Ovary (tissue), 9 donors: ENCODE results near the gene CFDP1. TPM values are rescaled to one million over a fixed set of nuclear protein-coding genes. Genes with fewer than 3 reads are reported as not detected.

ENCODE experiments used
- DNase-seq, 5 donors: peaks; one replicate each; pipeline ENCODE4 v3.0.0-alpha.2; 2019 to 2020
- H3K27ac ChIP-seq, 2 donors: fragments of 200-600 bp; one replicate each; pipeline versions ENCODE4 v1.5.1 to v1.8.0; 2019 to 2022
- H3K27me3 ChIP-seq: fragments of 200-600 bp; one replicate; pipeline ENCODE4 v1.8.0; 2022
- H3K36me3 ChIP-seq: fragments of 200-600 bp; sonication (generic); one replicate; pipeline ENCODE4 v1.5.1; 2019
- H3K4me1 ChIP-seq: one replicate; pipeline ENCODE4 v1.8.1; 2013; ENCODE audit warnings: mild to moderate bottlenecking, moderate library complexity; ENCODE audit not compliant: insufficient read depth
- H3K4me3 ChIP-seq: fragments of 200-600 bp; sonication (generic); one replicate; pipeline ENCODE4 v1.5.1; 2017
- H3K9me3 ChIP-seq, 2 donors: fragments of 200-600 bp in 1 of 2; sonication (generic) in 1 of 2; one replicate each; pipeline versions ENCODE4 v1.5.1 to v1.8.1; 2013 to 2019; ENCODE audit warnings: mild to moderate bottlenecking in 1 of 2, moderate library complexity in 1 of 2
- EP300 ChIP-seq: sonication (generic); formaldehyde crosslinking; IDR thresholded peaks from one replicate; pipeline ENCODE4 v1.6.1; 2017; ENCODE audit warnings: antibody characterized with exemption
- POLR2A ChIP-seq: fragments of 450-650 bp; IDR thresholded peaks from one replicate; pipeline ENCODE4 v1.6.1; 2017; ENCODE audit warnings: antibody characterized with exemption, mild to moderate bottlenecking, moderate library complexity
- WGBS, 3 donors: extraction: QIAGEN DNeasy Blood & Tissue Kit in 1 of 3; methylation state at CpG; one replicate each; pipeline versions ENCODE4 v1.1.5 to v1.1.7; 2013 to 2017; 5-methylcytosine and 5-hydroxymethylcytosine counted together
- intact Hi-C, 4 donors: fragments of 100-400 bp; cut with DNase I; formaldehyde crosslinking; loops; one replicate each; pipeline versions ENCODE4 v1.11.0 to v1.15.1; 2022 to 2023
- polyA plus RNA-seq, 2 donors: library from polyadenylated mRNA; stranded (reverse); fragments of 200-250 nt in 1 of 2; fragments of 350-450 nt in 1 of 2; fragmentation: Illumina TruSeq in 1 of 2; extraction: RNeasy Lipid Tissue Mini Kit (QIAGEN cat#74804) in 1 of 2; gene quantifications; one replicate each; pipeline ENCODE4 v1.2.3, GENCODE V29; 2013 to 2014
- total RNA-seq, 7 donors: library from RNA; depleted of rRNA in 2 of 7; stranded (reverse); fragments of >200 nt in 2 of 7; fragmentation: NEBNext Ultra II Directional in 3 of 7; extraction: Animal tissue kit (Norgen Biotek cat#: 25700) in 3 of 7; gene quantifications; one replicate each; pipeline versions ENCODE4 v1.1.0 to v1.2.4, GENCODE V29; 2016 to 2023
- TF ChIP-seq, protein P1 (sequence below), 3 donors: fragments of 450-650 bp in 2 of 3; fragments of 200-600 bp in 1 of 3; IDR thresholded peaks; one replicate each; pipeline versions ENCODE4 v1.5.1 to v1.8.0; 2016 to 2022; ENCODE audit warnings: antibody characterized with exemption in 3 of 3, mild to moderate bottlenecking in 1 of 3
- donor health status: DM: no; HTN: no; CAD: no; lungs with moderate emphysema.
- donor health status: DM: no; HTN: no; CAD: no.
- donor health status: Bipolar disorder and iron deficiency.
- donor health status: DM: yes; HTN: yes; CAD: no.
- donor health status: DM: no; HTN: no; CAD: no.
- donor health status: DM: yes; HTN: yes; CAD: no.

Gene CFDP1
- total and polyA plus RNA-seq, 9 donors: 67.0 to 173 (median 73.0) TPM

DNA sequence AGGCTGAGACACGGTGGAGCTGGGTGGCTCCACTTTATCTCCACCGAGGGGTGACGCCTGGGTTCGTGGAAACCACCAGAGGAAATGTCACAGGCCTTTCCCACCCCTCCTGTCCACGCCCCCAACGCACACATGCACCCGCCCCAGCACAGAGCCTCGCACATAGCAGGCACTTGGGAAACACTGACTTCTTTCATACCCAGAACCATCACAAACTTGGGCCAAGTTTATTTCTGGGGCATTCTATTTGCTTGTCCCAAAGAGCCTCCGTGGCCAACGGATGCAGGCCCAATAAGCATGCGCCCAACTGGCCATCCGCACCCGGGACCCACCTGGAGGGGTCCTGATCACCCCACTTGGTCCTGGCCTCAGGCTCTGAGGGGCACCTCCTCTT is 185.2 kb downstream of the CFDP1 start:
- Histone ChIP-seq H3K27ac (no peak overlapping the region), H3K36me3 (no peaks in the 10 kb centered on the region), H3K4me3 (no peak overlapping the region), H3K4me1 (peaks cover 45% of the 10 kb centered on the region), H3K27me3 (no peaks in the 10 kb centered on the region), H3K9me3 (no peaks in the 10 kb centered on the region)
- no peak for TF ChIP-seq POLR2A
- no peak for TF ChIP-seq EP300
- TF ChIP-seq, protein P1, sequence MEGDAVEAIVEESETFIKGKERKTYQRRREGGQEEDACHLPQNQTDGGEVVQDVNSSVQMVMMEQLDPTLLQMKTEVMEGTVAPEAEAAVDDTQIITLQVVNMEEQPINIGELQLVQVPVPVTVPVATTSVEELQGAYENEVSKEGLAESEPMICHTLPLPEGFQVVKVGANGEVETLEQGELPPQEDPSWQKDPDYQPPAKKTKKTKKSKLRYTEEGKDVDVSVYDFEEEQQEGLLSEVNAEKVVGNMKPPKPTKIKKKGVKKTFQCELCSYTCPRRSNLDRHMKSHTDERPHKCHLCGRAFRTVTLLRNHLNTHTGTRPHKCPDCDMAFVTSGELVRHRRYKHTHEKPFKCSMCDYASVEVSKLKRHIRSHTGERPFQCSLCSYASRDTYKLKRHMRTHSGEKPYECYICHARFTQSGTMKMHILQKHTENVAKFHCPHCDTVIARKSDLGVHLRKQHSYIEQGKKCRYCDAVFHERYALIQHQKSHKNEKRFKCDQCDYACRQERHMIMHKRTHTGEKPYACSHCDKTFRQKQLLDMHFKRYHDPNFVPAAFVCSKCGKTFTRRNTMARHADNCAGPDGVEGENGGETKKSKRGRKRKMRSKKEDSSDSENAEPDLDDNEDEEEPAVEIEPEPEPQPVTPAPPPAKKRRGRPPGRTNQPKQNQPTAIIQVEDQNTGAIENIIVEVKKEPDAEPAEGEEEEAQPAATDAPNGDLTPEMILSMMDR (IDR thresholded peaks at IDR 0.05): no peak
- 68 to 78% (median 76%) methylated on average over 13 of the region's 13 CpGs for WGBS, 3 donors
- DNase-seq: peak in 1 of 5 donors; percentile 34
- intact Hi-C loops: no loop called here

DNA sequence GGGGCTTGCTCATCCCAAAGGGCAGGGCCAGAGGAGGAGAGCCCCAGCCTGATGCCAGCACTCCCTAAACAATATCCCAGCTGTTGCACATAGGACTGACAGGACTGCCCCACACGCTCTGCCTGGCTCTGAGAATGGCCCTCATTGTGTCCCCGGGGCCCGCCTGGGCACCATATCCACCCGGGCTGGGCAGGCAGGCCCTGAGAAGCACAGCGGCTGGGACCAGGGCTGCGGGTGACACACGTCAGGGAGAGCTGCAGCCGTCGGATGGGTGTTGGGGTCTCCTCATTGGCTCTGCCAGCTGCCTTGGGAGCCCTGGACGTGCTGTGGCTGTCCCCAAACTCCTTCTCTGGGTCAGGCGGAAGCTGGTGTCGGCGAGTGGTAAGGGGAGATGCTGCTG is 186.1 kb downstream of the CFDP1 start:
- 75 to 80% (median 78%) methylated on average over 13 of the region's 13 CpGs for WGBS, 3 donors
- TF ChIP-seq EP300 (no peak), POLR2A (no peak)
- TF ChIP-seq, protein P1 (IDR thresholded peaks at IDR 0.05): no peak
- Histone ChIP-seq H3K27ac (peak overlapping the region; percentile 35 to 89), H3K36me3 (no peaks in the 10 kb centered on the region), H3K9me3 (no peaks in the 10 kb centered on the region), H3K4me3 (no peak overlapping the region), H3K27me3 (no peaks in the 10 kb centered on the region), H3K4me1 (peaks cover 38% of the 10 kb centered on the region)
- DNase-seq: peak in 2 of 5 donors; percentile 27 to 33
- intact Hi-C loops: no loop called here

DNA sequence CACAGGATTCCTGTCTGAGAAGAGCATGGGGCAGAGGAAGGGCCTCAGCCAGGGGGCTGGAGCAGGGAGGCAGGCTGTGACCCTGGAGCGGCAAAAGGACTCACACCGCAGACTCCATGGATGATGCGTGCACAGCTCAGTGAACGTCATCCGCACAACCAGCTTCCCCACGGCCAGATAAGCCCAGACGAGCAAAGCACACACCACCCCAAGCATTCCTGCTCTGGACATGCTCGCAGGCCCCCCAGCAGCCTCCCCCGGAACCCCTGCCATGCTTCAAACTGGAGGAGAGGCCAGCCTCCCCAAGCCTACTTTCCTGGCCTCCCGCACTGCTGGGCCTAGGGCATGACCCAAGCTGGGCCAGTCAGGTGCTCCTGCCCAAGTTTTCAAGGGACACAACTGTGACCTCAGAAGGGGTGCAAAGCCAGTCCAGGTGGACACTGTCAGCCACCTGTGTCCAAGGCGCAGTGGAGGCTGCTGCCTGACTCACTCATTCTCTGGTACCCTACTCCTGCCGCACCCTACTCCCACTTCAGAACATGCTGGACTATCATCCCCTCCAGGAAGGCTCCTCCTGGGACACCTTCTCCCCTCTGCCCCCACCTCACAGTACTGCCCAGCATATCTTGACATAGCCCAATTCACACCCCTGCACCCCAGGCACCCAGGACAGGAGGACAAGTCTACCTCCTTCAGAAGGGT is 186.6 kb downstream of the CFDP1 start:
- Histone ChIP-seq H3K36me3 (no peaks in the 10 kb centered on the region), H3K4me3 (no peak overlapping the region), H3K27me3 (no peaks in the 10 kb centered on the region), H3K9me3 (no peaks in the 10 kb centered on the region), H3K4me1 (peaks cover 35% of the 10 kb centered on the region), H3K27ac (peak overlapping the region in 1 of 2 donors; percentile 89)
- peak in 2 of 5 donors; percentile 38 to 39 for DNase-seq
- intact Hi-C loops: no loop called here
- WGBS, 3 donors: 70 to 83% (median 73%) methylated on average over 11 to 12 of the region's 12 CpGs
- TF ChIP-seq, protein P1 (IDR thresholded peaks at IDR 0.05): no peak
- no peak for TF ChIP-seq POLR2A
- TF ChIP-seq EP300: no peak

DNA sequence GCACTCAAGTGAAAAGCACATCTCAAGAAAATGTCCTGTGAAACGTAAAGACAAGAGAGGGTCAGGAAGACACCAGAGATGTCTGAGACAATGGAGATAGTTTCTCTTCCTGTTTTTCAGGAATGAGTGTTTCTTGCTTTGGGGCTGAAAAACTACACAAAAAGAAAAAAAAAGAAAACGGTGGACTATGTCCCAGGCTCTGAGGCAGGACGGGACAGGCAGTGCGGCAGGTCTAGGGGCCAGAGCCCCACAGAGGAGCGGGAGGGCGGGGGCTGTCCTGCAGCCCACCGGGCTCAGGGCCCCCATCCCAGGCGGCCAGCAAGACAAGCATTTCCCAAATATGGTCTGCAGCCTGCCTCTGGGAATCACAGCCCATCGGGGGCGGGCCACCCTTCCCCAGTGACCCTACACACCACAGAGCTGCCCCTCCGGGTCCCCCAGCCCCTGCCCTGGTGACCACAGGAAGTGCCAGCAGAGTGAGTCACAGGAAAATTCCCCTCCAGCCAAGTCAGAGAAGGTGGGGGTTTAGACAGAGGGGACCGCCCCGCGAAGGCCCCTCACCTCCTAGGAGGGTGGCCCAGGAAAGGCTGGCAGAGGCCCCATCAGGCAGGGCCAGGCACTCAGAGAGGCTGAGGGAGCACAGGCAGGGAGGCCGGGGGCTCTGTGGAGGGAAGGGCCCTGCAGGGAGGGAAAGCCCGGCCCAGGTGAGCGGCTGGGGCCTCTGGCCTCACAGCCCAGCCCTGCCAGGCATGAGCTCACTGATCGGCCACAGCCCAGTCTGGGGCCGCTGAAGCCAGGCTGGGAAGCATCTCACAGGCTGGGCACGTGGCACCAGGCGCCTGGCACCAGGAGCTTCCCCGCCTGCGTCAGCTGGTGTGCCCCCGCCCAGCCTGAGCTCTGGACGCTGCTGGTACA is 188.2 kb downstream of the CFDP1 start:
- H3K9me3 ChIP-seq: no peaks in the 10 kb centered on the region
- H3K27ac ChIP-seq: peak overlapping the region; percentile 89 to 90
- no peak overlapping the region for H3K4me3 ChIP-seq
- H3K36me3 ChIP-seq: no peaks in the 10 kb centered on the region
- H3K27me3 ChIP-seq: no peaks in the 10 kb centered on the region
- intact Hi-C loops: no loop called here
- peak; percentile 79 to 86 (median 83) for DNase-seq
- 8 to 15% (median 11%) methylated on average over 24 to 25 of the region's 25 CpGs for WGBS, 3 donors
- H3K4me1 ChIP-seq: peaks cover 33% of the 10 kb centered on the region
- TF ChIP-seq, protein P1 (IDR thresholded peaks at IDR 0.05): no peak
- TF ChIP-seq POLR2A (no peak), EP300 (no peak)
